ENCODE measurements around the gene ZNF410.

Gene ZNF410

DNA sequence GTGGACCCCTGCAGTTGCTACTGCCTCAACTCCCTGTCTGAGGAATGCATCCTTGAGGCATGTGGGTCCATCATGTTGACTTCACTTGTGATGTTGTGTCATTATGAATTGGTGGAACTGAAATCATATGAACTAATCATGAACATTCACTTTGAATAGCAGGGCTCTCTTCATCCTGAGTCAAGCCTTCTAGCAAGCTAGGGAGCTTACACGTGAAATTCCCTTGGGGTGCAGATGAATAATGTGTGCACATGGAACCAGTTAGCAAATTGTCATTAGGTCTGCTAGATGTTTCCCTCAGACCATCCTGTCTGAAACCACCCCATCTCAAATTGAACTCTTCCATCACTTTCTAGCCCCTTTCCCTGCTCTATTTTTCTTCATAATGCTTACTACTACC, 67.1 kb downstream of the ZNF410 start:
- DNase-seq (ENCODE audit: low read depth, low spot score): no peak

DNA sequence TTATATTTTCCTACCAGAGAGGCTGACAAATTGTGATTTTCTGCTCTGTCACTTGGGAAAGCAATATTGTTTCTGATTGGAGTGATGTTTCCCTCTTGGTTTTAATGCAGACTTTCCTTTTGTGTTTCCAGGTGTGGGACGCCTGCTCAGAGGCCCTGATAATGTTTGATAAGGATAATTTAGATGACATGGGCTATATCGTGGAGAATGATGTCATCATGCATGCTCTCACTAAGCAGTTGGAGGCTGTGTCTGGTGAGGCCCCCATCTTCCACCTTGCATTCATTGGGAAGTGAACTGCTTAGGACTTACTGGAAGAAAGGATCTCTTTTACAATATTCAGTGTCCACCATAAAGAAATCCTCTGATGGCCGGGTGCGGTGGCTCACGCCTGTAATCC, 69.0 kb downstream of the ZNF410 start:
- DNase-seq (ENCODE audit: low read depth, low spot score): no peak

DNA sequence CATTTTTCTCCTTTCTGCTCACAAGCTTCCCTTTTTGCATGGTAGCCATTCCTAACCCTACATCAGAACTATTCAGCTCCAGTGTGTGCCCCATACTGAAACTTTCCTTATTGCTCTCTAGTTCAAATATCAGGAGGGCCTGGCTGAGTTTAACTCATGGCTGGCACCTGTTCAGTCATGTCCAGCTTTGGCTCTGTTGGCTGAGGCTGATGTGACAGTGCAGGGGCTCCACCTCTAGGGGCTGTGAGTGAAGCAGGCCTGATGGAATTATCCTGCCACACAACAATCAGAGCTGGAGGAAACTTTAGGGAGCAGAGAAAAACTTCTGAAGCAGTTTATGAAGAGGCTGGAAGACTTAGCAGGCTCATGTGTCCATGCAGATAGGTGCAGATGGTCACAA, 71.9 kb downstream of the ZNF410 start:
- DNase-seq (ENCODE audit: low read depth, low spot score): no peak

DNA sequence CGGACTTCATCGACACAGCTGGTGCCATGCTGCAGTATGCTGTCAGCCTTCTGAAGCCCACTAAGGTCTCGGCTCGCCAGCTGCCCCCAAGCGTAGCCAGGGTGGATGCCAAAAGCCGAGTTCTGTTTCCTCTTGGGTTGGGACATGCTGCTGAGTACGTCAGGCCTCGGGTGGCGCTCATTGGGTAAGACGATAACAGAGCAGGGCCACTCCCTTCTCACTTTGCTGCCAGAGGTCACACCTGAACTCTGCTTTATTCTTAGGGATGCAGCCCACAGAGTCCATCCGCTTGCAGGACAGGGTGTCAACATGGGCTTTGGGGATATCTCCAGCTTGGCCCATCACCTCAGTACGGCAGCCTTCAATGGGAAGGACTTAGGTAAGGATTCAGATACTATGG, 74.5 kb downstream of the ZNF410 start:
- no peak for DNase-seq (ENCODE audit: low read depth, low spot score)

DNA sequence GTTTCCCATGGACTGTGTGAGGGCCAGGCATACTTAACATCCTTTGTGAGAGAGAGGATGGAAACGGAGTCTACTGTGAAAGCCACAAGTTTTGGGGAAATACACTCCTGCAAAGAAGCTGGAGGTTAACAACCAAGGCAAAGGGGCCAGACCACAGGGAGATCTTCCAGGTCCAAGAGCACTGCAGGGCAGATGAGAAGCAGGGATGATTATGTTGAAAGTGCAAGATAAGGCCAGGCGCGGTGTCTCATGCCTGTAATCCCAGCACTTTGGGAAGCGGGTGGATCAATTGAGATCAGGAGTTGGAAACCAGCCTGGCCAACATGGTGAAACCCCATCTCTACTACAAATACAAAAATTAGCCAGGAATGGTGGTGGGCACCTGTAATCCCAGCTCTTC, 78.6 kb downstream of the ZNF410 start:
- DNase-seq (ENCODE audit: low read depth, low spot score): no peak

DNA sequence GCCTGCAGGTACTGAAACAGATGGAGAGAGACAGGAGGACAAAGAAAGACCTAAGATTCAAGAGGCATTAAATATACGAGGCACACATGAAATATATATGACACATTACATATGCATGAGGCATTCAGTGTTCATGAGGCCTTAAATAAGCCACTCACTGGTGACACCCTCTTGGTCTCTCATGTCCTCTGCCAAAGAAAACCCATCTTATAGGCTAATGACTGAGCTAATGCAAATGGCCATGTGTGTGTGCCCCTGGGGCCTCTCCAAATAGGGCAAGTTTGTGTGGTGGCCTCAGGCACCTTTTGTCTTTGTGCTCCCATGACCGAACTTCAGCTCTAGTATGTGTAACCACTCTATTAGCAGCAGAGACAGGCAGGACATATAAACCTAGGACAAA, 82.2 kb downstream of the ZNF410 start:
- DNase-seq (ENCODE audit: low read depth, low spot score): no peak

DNA sequence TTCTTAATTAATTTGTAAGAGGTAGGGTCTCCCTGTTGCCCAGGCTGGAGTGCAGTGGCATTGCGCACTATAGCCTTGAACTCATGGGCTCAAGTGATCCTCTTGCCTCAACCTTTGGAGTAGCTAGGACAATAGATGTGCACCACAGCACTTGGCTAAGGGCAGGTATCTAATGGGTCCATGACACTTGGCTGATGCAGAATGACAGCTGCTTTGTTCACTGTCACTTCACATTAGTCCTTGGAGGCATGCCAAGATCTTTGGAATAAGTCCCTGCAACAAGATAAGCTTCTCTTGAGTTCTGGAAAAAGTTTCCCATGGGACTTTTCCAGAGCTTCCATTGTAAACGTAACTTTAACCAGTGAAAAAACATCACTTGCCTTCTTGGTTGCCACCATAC, 86.8 kb downstream of the ZNF410 start:
- no peak for DNase-seq (ENCODE audit: low read depth, low spot score)

DNA sequence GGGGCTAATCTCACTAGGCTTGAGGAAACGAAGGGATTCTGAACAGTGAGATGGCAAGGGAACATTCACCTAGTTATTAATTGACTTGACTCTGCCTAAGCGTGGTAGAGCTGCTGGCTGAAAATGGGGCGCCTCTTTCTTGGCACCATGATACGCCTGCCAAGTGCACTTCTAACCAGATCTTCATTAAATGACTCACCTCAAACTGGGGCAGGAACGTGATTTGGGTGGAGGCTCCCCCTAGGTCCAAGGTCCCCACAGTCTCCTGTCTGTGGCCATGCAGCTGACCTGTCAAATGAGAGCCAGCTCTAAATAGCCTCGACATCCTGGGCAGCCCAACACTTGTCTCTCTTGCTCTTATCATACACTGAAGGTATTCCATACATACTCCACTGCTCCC, 89.5 kb downstream of the ZNF410 start:
- no peak for DNase-seq (ENCODE audit: low read depth, low spot score)

DNA sequence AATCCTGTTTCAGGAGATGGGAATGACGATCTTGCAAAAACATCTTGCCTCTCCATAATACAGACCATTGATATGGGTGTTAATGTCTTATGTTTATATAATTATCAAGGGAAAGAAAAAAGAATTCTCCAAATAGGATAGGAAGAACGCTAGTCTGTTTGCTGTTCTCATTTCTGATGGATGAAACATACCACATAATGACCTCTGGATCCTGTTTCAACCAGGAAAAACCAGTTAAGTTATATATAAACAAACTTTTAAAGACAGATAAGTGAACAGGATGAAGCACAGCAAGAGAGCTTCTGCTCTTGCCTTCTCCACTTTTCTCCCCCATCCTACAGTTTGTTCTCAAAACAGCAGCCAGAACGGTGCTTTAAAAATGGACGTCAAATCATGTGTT, 91.2 kb downstream of the ZNF410 start:
- DNase-seq (ENCODE audit: low read depth, low spot score): no peak

All from iPS DF 19.7 (cell line).